GM18873 (cell line): Measurements from ENCODE around the gene SLC51A.

Experiments used
- ATAC-seq: cut with Tn5 transposase; IDR thresholded peaks from one replicate; pipeline ENCODE4 v1.9.1; 2021; ENCODE audit warnings: mild to moderate bottlenecking, moderate library complexity, moderate number of reproducible peaks; ENCODE audit not compliant: unreplicated experiment, low FRiP score

SLC51A gene

DNA sequence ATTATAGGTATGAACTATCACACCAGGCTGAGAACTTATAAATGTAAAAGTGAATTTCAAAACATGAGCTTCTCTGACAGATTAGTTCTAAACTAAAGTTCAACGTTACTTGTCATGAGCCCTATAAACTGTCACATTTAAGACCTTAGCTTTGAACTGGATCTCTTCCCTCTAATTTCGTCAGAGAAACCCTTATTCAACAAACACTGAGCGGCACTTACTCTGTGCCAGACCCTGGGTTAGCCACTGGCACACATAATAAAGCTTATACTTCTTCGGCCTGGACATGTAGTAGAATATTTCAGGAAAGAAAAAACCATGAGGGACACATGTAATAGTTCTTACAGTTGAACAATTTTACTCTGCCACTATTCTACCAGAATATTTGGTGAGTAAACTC is 65.6 kb downstream of the SLC51A start:
- no peak for ATAC-seq
